Dendritic cell treated with granulocyte-macrophage colony-stimulating factor and Interleukin-4, amounts not matched to agents 40 ng/mL and 50 ng/mL, for 4 days (primary cell): ENCODE measurements around the gene ALLC.
"Not testable (repeated sequence)": the region's sequence is repeated elsewhere in the genome, so short reads cannot be mapped to it uniquely, and the experiment has no call there.

Experiments used
- H3K27ac Mint-ChIP-seq: one replicate; pipeline ENCODE4 v1.8.0; 2022; ENCODE audit warnings: mild to moderate bottlenecking, mixed read lengths
- H3K27me3 Mint-ChIP-seq: one replicate; pipeline ENCODE4 v1.8.0; 2022; ENCODE audit warnings: mild to moderate bottlenecking, mixed read lengths
- H3K36me3 Mint-ChIP-seq: one replicate; pipeline ENCODE4 v1.8.0; 2022; ENCODE audit warnings: low read depth, mixed read lengths
- H3K4me1 Mint-ChIP-seq: one replicate; pipeline ENCODE4 v1.8.0; 2022; ENCODE audit warnings: low read depth, mixed read lengths
- H3K4me3 Mint-ChIP-seq: one replicate; pipeline ENCODE4 v1.8.0; 2022; ENCODE audit warnings: mild to moderate bottlenecking, moderate library complexity, mixed read lengths
- H3K9me3 Mint-ChIP-seq: one replicate; pipeline ENCODE4 v1.8.0; 2022; ENCODE audit warnings: mixed read lengths
- intact Hi-C: fragments of 100-400 bp; cut with micrococcal nuclease; formaldehyde crosslinking; loops from one replicate; pipeline ENCODE4 v1.15.0; 2022

ALLC gene

DNA sequence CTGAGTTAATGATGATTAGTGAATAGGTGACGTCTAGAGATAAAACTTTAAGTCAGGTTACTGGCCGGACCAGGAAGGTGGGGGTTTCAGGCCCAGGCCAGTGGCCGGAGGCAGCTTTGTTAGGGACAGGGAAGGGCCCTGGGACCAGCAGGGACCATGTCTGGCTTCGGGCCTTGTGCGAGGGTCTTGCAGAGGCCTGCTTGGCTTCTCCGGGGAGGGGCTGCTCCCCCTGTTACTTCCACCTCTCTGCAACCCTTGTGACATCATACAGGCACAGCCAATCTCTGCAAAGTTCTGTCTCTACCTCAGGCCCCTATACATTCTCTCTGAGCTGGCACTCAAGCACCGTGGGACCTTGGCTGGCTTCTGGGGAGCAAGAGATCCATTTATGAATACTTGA is at the start of gene ALLC:
Gene ALLC (plus strand): TSS at position 320 of the 400 bp plus-strand sequence. CDS start 12,958 bp downstream, outside the sequence.
- Mint-ChIP-seq H3K4me1 (no peaks in the 10 kb centered on the region), H3K4me3 (no peak within 1 kb of the TSS), H3K27ac (no peak within 1 kb of the TSS), H3K9me3 (no peaks in the 10 kb centered on the region), H3K27me3 (peaks cover 24% of the 10 kb centered on the region), H3K36me3 (no peaks in the 10 kb centered on the region)
- intact Hi-C loops: no loop called here

DNA sequence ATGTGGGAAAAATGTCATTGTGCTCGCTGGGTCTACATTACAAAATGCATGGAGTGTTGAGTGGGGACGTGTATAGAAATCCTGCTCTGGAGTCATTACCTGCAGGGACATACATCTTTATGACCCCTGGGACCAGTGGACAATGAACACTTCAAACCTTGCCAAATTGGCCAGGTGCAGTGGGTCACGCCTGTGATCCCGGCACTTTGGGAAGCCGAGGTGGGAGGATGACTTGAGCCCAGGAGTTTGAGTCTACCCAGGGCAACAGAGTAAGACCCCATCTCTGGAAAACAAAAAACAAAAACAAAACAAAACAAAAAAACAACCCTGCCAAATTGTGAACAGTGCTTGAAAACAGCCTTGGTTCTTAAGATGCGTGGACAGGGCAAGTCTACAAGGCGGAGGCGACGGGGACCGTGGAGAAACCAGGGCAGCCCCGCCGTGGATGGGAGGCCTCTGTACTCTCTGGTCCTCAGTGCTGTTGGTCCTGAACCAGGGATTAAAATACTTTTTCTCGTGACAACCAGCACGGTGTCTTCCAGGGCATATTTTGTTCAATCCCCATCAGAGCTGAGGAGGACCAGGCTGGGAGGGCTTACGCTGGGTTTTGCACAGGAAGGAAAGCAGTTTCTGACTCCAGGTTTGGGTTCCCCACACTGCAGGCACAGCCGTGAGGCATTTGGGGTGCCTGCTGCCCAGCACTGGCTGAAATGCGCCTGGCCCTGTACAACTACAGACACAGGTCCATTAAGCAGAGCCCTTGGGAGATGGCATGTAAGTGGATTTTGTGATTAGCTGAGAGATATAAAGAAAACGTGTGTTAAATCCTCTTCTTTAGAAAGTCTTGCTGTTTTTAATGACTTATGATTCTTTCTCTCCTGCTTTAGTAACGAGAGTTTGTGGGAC is 49.4 kb upstream of the ALLC start:
- no peak overlapping the region for H3K4me3 Mint-ChIP-seq
- H3K27me3 Mint-ChIP-seq: no peaks in the 10 kb centered on the region
- no peaks in the 10 kb centered on the region for H3K4me1 Mint-ChIP-seq
- no peak overlapping the region for H3K27ac Mint-ChIP-seq
- no peaks in the 10 kb centered on the region for H3K9me3 Mint-ChIP-seq
- intact Hi-C loops: no loop called here
- no peaks in the 10 kb centered on the region for H3K36me3 Mint-ChIP-seq

DNA sequence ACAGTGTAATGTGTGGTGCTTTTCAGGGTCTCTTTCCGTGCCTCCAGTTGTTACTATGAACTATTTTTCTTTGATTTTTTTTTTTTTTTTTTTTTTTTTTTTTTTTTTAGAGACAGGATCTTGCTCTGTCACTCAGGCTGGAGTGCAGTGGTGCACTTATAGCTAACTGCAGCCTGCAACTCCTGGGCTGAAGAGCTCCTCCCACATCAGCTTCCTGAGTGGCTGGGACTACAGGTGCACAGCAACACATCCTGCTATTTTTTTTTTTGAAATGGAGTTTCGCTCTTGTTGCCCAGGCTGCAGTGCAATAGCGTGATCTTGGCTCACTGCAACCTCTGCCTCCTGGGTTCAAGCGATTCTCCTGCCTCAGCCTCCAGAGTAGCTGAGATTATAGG is 48.7 kb upstream of the ALLC start:
- H3K27ac Mint-ChIP-seq, intact Hi-C loops, H3K9me3 Mint-ChIP-seq, H3K27me3 Mint-ChIP-seq, H3K36me3 Mint-ChIP-seq, H3K4me3 Mint-ChIP-seq, H3K4me1 Mint-ChIP-seq: not testable (repeated sequence)

DNA sequence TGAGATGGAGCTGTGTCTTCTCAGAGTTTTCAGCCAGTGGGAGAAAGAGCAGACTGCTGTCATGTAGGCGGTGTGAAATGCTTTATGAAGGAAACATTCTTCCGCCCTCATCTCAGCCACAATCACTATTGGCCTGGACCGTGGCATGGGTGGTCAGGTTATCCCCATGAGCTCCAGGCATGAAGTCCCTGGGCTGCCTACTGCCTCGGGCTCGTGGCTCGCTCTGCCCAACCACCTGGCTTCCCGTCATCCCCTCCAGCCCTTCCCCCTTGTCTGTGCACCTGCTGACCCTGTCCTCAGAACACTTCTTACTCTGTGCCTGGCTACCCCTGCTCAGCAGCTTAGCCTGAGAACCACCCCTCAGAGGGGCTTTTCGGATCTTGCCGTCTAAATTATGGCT is 47.6 kb upstream of the ALLC start:
- no peak overlapping the region for H3K27ac Mint-ChIP-seq
- no peaks in the 10 kb centered on the region for H3K27me3 Mint-ChIP-seq
- no peaks in the 10 kb centered on the region for H3K4me1 Mint-ChIP-seq
- no peaks in the 10 kb centered on the region for H3K9me3 Mint-ChIP-seq
- H3K4me3 Mint-ChIP-seq: no peak overlapping the region
- intact Hi-C loops: no loop called here
- H3K36me3 Mint-ChIP-seq: no peaks in the 10 kb centered on the region

DNA sequence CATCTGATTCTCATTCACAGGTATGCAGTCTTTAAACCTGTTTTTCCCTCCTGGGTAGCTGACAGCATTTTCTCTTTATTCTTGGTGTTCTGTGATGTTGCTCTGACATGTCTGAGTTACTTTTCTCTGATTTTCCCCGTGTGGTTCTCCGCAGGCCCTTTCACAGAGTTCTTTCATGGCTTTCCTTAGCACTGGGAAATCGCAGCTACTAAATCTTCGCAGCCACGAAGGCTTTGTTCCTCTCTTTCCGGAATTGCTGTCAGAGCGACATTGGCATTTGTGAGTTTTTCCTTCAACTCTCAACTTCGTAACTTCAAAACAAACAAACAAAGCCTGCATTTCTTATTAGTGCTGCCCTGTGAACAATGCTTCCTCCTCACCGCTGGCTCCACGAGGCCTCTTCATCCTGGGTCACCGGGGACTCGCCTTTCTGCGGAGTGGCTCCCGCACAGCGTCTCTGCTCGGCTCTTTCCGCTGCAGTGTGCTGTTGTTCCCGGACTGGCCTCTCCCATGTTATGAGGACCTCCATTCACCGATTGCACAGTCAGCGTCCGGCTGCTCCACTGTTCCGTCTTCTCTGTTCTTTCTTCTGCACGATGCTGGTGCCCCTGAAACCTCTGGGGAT is 47.0 kb upstream of the ALLC start:
- Mint-ChIP-seq H3K9me3 (no peaks in the 10 kb centered on the region), H3K36me3 (no peaks in the 10 kb centered on the region), H3K4me1 (no peaks in the 10 kb centered on the region), H3K4me3 (no peak overlapping the region), H3K27me3 (no peaks in the 10 kb centered on the region), H3K27ac (no peak overlapping the region)
- intact Hi-C loops: no loop called here

DNA sequence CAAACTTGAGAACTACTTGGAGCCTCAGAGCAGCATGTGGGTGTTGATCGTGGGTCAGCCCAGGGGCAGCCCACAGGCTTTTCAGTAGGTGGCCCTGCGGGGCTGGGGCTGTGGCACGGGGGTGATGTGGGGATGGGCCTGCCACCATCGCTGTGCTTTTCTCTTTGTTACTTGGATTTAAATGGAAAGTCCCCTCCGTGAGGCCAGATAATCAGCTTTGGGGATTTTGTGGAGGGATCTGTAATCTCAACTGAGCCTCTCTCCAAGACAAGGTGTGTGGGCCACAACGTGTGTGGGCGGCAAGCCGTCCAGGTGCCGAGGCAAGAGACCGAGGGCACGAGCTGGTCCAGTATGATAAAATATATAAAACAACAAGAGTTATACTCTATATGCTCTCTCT is 46.4 kb upstream of the ALLC start:
- Mint-ChIP-seq H3K27ac (no peak overlapping the region), H3K36me3 (no peaks in the 10 kb centered on the region), H3K9me3 (peaks cover 5% of the 10 kb centered on the region), H3K27me3 (no peaks in the 10 kb centered on the region), H3K4me1 (no peaks in the 10 kb centered on the region), H3K4me3 (no peak overlapping the region)
- intact Hi-C loops: no loop called here

DNA sequence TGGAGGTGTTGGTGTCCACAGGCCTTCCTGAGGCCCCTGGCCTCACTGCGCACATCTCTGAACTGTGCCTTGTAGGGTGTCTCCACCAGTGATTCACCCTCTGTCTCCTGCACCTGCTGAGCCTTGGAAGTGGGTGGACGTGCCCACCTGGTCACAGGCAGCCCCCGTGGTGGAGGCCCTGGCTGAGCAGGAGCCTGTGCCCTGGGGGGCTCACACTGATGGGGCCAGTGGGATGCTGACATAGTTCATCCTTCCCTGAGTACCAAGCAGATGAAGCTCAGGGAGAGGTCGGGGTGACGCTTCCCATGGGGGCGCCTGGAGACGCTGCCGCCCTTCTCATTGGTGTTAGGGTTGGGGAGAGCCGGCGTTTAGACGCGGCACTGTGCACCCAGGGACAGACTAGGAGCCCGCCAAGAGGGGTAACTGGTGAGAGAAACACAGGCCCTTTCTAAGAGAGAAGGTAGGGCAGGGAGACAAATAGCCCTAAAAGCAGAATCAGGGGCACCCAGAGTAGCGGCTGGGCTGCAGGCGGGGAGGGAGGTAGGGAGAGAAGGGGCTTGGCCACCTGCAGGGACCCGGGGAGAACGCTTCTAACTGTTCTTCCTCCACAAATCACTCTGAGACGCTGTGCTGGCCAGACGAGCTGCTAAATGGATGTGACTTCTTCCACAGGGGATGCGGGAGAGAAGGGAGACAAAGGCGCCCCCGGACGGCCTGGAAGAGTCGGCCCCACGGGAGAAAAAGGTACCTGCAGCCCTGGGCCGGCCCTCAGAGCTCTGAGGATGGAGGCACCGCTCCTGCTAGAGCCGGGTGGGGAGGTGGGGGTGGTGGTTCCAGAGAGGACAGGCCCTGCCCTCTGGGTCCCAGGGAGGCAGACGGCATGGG is 45.1 kb upstream of the ALLC start:
- H3K4me3 Mint-ChIP-seq: no peak overlapping the region
- peaks cover 8% of the 10 kb centered on the region for H3K9me3 Mint-ChIP-seq
- H3K36me3 Mint-ChIP-seq: no peaks in the 10 kb centered on the region
- H3K27ac Mint-ChIP-seq: no peak overlapping the region
- H3K4me1 Mint-ChIP-seq: no peaks in the 10 kb centered on the region
- intact Hi-C loops: no loop called here
- no peaks in the 10 kb centered on the region for H3K27me3 Mint-ChIP-seq

DNA sequence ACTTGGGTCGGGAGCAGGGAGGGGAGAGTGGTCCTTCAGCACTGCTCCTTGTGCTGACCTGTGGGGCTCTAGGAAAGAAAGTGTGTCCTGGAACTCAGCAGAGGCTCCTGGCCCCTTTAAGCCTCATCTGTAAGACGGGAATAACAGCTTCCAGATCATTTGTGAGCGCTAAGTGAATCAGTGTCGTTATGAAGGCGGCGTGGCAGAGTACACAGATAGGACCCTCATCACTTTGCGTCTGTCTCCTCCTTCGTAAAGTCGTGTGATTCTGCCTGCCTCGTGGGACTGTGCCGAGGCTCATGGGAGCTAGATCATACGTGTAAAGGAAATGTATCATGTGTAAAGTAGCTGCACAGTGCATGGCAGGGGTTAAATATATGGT is 44.5 kb upstream of the ALLC start:
- Mint-ChIP-seq H3K9me3 (peaks cover 8% of the 10 kb centered on the region), H3K27me3 (no peaks in the 10 kb centered on the region), H3K27ac (no peak overlapping the region), H3K4me1 (no peaks in the 10 kb centered on the region), H3K4me3 (no peak overlapping the region), H3K36me3 (no peaks in the 10 kb centered on the region)
- intact Hi-C loops: no loop called here

DNA sequence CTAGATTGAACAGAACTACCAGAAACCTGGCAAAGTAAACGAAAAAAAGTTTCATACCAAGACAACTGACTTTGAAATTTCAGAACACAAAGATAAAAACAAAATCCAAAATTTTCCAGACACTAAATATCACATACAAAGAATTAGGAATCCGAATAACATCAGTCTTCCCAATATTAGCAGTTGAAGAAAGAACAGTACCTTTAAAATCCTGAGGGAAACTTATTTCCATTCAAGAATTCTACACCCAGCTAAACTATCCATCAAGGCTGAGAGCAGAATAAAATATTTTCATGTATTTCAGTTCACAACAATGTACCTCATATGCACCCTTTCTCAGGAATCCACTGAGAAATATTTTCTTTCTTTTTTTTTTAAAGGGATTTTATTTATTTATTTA is 43.3 kb upstream of the ALLC start:
- H3K4me3 Mint-ChIP-seq, H3K27ac Mint-ChIP-seq, H3K27me3 Mint-ChIP-seq, H3K36me3 Mint-ChIP-seq, H3K9me3 Mint-ChIP-seq, intact Hi-C loops, H3K4me1 Mint-ChIP-seq: not testable (repeated sequence)

DNA sequence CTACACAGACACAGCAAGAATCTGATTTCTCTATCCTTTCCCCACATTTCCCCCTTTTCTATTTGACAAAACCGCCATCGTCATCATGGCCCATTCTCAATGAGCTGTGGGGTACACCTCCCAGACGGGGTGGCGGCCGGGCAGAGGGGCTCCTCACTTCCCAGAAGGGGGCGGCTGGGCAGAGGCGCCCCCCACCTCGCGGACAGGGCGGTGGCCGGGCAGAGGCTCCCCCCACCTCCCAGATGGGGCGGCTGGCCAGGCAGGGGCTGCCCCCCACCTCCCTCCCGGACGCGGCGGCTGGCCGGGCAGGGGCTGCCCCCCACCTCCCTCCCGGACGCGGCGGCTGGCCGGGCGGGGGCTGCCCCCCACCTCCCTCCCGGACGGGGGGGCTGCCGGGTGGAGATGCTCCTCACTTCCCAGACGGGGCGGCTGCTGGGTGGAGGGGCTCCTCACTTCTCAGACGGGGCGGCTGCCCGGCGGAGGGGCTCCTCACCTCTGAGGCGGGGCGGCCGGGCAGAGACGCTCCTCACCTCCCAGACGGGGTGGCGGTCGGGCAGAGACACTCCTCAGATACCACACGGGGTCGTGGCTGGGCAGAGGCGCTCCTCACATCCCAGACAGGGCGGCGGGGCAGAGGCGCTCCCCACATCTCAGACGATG is 42.3 kb upstream of the ALLC start:
- H3K4me3 Mint-ChIP-seq, H3K27ac Mint-ChIP-seq, H3K9me3 Mint-ChIP-seq, H3K4me1 Mint-ChIP-seq, H3K36me3 Mint-ChIP-seq, H3K27me3 Mint-ChIP-seq, intact Hi-C loops: not testable (repeated sequence)

DNA sequence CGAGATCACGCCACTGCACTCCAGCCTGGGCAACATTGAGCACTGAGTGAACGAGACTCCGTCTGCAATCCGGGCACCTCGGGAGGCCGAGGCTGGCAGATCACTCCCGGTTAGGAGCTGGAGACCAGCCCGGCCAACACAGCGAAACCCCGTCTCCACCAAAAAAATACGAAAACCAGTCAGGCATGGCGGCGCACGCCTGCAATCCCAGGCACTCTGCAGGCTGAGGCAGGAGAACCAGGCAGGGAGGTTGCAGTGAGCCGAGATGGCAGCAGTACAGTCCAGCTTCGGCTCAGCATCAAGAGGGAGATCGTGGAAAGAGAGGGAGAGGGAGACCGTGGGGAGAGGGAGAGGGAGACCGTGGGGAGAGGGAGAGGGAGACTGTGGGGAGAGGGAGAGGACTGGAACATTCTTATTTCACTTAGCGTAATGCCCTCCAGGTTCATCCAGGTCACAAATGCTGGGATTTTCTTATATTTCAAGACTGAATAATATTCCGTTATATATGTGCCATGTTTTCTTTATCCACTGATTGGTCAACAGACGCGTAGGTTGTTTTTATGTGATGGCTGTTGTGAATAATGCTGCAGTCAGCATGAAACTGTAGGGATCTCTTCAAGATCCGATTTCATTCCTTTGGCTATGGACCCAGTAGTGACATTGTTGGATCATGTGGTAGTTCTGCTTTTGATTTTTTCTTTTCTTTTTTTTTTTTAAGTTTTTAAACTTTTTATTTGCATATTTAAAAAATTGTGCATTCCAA is 41.4 kb upstream of the ALLC start:
- H3K36me3 Mint-ChIP-seq, H3K4me1 Mint-ChIP-seq, H3K27me3 Mint-ChIP-seq, H3K9me3 Mint-ChIP-seq, intact Hi-C loops, H3K4me3 Mint-ChIP-seq, H3K27ac Mint-ChIP-seq: not testable (repeated sequence)

DNA sequence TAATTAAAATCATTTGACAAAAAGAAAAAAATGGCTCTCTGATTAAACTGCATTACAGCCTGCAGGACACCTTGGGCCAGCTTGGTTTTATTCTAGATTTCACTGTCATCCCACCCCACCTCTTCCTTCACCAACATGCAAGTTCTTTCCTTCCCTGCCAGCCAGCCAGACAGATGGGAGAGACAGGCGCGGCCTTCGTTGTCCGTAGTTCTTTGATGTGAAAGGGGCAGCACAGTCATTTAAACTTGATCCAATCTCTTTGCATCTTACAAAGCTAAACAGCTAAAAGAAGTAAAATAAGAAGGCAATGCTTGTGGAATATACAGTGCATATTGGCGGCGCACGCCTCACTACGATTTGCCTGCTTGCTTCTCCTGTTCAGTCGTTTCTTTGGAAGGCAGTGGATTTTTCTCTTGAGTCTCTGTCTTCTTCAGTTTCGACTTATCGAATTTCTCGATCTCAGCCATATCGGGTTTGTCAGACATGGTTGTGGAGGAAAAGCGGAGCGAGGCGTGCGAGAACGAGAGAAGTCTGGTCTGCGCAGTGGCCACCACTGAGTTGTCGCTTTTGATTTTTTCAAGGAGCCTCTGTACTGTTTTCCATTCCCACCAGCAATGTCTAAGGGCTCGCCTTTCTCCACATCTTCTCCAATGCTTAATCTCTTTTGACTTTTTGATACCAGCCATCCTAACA is 40.7 kb upstream of the ALLC start:
- H3K27me3 Mint-ChIP-seq: peaks cover 2% of the 10 kb centered on the region
- H3K36me3 Mint-ChIP-seq: no peaks in the 10 kb centered on the region
- no peak overlapping the region for H3K27ac Mint-ChIP-seq
- H3K9me3 Mint-ChIP-seq: peaks cover 8% of the 10 kb centered on the region
- H3K4me3 Mint-ChIP-seq: no peak overlapping the region
- no peaks in the 10 kb centered on the region for H3K4me1 Mint-ChIP-seq
- intact Hi-C loops: no loop called here

DNA sequence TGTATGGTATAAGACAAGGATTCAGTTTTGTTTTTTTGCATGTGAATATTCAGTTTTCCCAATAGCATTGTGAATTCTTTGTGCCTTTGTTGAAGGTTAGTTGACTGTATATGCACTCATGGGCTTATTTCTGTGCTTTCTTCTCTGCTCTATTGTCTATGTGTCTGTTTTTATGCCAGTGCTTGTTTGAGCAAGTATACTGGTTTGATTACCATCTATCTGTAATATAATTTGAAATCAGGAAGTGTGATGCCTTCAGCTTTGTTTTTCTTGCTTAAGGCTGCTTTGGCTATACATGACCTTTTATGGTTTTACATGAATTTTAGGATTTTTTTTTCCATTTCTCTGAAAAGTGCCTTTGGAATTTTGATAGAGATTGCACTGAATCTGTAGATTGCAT is 39.6 kb upstream of the ALLC start:
- H3K4me3 Mint-ChIP-seq: no peak overlapping the region
- no peaks in the 10 kb centered on the region for H3K36me3 Mint-ChIP-seq
- H3K27ac Mint-ChIP-seq: no peak overlapping the region
- intact Hi-C loops: no loop called here
- peaks cover 8% of the 10 kb centered on the region for H3K9me3 Mint-ChIP-seq
- peaks cover 2% of the 10 kb centered on the region for H3K27me3 Mint-ChIP-seq
- no peaks in the 10 kb centered on the region for H3K4me1 Mint-ChIP-seq
